GM19397 (cell line): Measurements from ENCODE around the gene KIF3A.
"Not testable (repeated sequence)": the region's sequence is repeated elsewhere in the genome, so short reads cannot be mapped to it uniquely, and the experiment has no call there.

Source experiments
- ATAC-seq: cut with Tn5 transposase; IDR thresholded peaks from one replicate; pipeline ENCODE4 v1.9.1; 2021; ENCODE audit warnings: mild to moderate bottlenecking, moderate library complexity; ENCODE audit not compliant: unreplicated experiment

The KIF3A gene

GRCh38 chr5:132729896-132730295 lies 7.5 kb downstream of the KIF3A start:
- ATAC-seq: no peak

- ATAC-seq: no peak
Measured at GRCh38 chr5:132725745-132726144, 11.6 kb downstream of the KIF3A start.

- ATAC-seq: no peak
Measured at GRCh38 chr5:132718544-132719312, 18.6 kb downstream of the KIF3A start.

- ATAC-seq: no peak
Measured at GRCh38 chr5:132714456-132715307, 22.7 kb downstream of the KIF3A start.

GRCh38 chr5:132708645-132709044 lies 28.7 kb downstream of the KIF3A start:
- ATAC-seq: no peak

GRCh38 chr5:132704875-132705274 lies 32.5 kb downstream of the KIF3A start:
- no peak for ATAC-seq

- no peak for ATAC-seq
Measured at GRCh38 chr5:132695956-132696355, 41.4 kb downstream of the KIF3A start.

GRCh38 chr5:132692632-132692967 lies 44.7 kb downstream of the KIF3A start:
- no peak for ATAC-seq

- not testable (repeated sequence) for ATAC-seq
Measured at GRCh38 chr5:132691755-132692631, 45.4 kb downstream of the KIF3A start.

- ATAC-seq: no peak
Measured at GRCh38 chr5:132690156-132690555, 47.2 kb downstream of the KIF3A start.

- ATAC-seq: no peak
Measured at GRCh38 chr5:132689513-132689912, 47.8 kb downstream of the KIF3A start.

GRCh38 chr5:132688536-132689339 lies 48.6 kb downstream of the KIF3A start:
- ATAC-seq: no peak

- ATAC-seq: no peak
Measured at GRCh38 chr5:132687995-132688394, 49.4 kb downstream of the KIF3A start.

- ATAC-seq: no peak
Measured at GRCh38 chr5:132686193-132686592, 51.2 kb downstream of the KIF3A start.

GRCh38 chr5:132684922-132685720 lies 52.2 kb downstream of the KIF3A start:
- ATAC-seq: no peak

GRCh38 chr5:132684491-132684890 lies 52.9 kb downstream of the KIF3A start:
- ATAC-seq: no peak

GRCh38 chr5:132681983-132682382 lies 55.4 kb downstream of the KIF3A start:
- no peak for ATAC-seq

GRCh38 chr5:132681476-132681831 lies 55.9 kb downstream of the KIF3A start:
- ATAC-seq: no peak

- no peak for ATAC-seq
Measured at GRCh38 chr5:132680780-132681475, 56.4 kb downstream of the KIF3A start.
